Measurements from ENCODE around the gene CCDC88B.

DNA sequence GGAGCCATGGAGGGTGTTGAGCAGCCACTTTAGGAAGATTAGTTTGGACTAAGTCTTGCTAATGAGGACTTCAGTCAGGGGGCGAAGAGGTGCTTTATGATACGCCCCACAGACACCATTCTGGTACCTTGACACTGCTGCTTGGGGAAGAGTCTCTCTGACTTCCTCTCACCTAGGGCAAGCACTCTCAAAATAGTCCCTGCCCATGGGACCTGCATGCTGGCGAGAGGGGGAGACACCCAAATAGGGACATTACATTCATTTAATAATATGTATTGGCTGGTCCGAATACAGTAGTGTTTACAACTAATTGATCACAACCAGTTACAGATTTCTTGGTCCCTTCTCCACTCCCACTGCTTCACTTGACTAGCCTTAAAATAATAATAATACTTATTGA, 44.2 kb upstream of the CCDC88B start:
- no peak for TF ChIP-seq BRCA1 (IDR thresholded peaks at IDR 0.05; ENCODE audit: low read depth, low read length)
- TF ChIP-seq NFIC (IDR thresholded peaks at IDR 0.05; ENCODE audit: low read depth, low read length) = no peak
- TF ChIP-seq, protein P1, sequence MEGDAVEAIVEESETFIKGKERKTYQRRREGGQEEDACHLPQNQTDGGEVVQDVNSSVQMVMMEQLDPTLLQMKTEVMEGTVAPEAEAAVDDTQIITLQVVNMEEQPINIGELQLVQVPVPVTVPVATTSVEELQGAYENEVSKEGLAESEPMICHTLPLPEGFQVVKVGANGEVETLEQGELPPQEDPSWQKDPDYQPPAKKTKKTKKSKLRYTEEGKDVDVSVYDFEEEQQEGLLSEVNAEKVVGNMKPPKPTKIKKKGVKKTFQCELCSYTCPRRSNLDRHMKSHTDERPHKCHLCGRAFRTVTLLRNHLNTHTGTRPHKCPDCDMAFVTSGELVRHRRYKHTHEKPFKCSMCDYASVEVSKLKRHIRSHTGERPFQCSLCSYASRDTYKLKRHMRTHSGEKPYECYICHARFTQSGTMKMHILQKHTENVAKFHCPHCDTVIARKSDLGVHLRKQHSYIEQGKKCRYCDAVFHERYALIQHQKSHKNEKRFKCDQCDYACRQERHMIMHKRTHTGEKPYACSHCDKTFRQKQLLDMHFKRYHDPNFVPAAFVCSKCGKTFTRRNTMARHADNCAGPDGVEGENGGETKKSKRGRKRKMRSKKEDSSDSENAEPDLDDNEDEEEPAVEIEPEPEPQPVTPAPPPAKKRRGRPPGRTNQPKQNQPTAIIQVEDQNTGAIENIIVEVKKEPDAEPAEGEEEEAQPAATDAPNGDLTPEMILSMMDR (IDR thresholded peaks at IDR 0.05 in 2 of 3, conservative IDR thresholded peaks at IDR 0.05 in 1 of 3; ENCODE audit: control insufficient read depth in 2 of 3, extremely low read depth in 1 of 3, insufficient read depth in 1 of 3, low read depth in 3 of 3, low read length in 3 of 3) = no peak
- TF ChIP-seq POLR2A (IDR thresholded peaks at IDR 0.05; ENCODE audit: low read depth, low read length) = no peak
- no peak for TF ChIP-seq POLR2AphosphoS5 (IDR thresholded peaks at IDR 0.05; ENCODE audit: low read length)
- TF ChIP-seq ATF7 (IDR thresholded peaks at IDR 0.05; ENCODE audit: low read depth) = no peak
- TF ChIP-seq EP300 (IDR thresholded peaks at IDR 0.05; ENCODE audit: borderline replicate concordance in 1 of 2, control insufficient read depth in 1 of 2, low read depth in 2 of 2, low read length in 2 of 2) = no peak
- TF ChIP-seq, protein P2, sequence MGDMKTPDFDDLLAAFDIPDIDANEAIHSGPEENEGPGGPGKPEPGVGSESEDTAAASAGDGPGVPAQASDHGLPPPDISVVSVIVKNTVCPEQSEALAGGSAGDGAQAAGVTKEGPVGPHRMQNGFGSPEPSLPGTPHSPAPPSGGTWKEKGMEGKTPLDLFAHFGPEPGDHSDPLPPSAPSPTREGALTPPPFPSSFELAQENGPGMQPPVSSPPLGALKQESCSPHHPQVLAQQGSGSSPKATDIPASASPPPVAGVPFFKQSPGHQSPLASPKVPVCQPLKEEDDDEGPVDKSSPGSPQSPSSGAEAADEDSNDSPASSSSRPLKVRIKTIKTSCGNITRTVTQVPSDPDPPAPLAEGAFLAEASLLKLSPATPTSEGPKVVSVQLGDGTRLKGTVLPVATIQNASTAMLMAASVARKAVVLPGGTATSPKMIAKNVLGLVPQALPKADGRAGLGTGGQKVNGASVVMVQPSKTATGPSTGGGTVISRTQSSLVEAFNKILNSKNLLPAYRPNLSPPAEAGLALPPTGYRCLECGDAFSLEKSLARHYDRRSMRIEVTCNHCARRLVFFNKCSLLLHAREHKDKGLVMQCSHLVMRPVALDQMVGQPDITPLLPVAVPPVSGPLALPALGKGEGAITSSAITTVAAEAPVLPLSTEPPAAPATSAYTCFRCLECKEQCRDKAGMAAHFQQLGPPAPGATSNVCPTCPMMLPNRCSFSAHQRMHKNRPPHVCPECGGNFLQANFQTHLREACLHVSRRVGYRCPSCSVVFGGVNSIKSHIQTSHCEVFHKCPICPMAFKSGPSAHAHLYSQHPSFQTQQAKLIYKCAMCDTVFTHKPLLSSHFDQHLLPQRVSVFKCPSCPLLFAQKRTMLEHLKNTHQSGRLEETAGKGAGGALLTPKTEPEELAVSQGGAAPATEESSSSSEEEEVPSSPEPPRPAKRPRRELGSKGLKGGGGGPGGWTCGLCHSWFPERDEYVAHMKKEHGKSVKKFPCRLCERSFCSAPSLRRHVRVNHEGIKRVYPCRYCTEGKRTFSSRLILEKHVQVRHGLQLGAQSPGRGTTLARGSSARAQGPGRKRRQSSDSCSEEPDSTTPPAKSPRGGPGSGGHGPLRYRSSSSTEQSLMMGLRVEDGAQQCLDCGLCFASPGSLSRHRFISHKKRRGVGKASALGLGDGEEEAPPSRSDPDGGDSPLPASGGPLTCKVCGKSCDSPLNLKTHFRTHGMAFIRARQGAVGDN (IDR thresholded peaks at IDR 0.05) = no peak
- no peak for TF ChIP-seq NRF1 (conservative IDR thresholded peaks at IDR 0.05; ENCODE audit: low read depth, low read length)
- no peak for TF ChIP-seq HDAC2 (IDR thresholded peaks at IDR 0.05)
- TF ChIP-seq WRNIP1 (IDR thresholded peaks at IDR 0.05; ENCODE audit: borderline replicate concordance, low read depth, low read length) = no peak
- no peak for TF ChIP-seq SPI1 (IDR thresholded peaks at IDR 0.05; ENCODE audit: borderline replicate concordance, insufficient read depth, low read depth, low read length)
